Measurements from ENCODE around the gene RASGEF1B. TPM values are rescaled to one million over a fixed set of nuclear protein-coding genes. Genes with fewer than 3 reads are reported as not detected.

The RASGEF1B gene
- total and polyA plus RNA-seq, 4 experiments from 2014 or later = 2.2 to 9.4 (median 6.6) TPM

DNA sequence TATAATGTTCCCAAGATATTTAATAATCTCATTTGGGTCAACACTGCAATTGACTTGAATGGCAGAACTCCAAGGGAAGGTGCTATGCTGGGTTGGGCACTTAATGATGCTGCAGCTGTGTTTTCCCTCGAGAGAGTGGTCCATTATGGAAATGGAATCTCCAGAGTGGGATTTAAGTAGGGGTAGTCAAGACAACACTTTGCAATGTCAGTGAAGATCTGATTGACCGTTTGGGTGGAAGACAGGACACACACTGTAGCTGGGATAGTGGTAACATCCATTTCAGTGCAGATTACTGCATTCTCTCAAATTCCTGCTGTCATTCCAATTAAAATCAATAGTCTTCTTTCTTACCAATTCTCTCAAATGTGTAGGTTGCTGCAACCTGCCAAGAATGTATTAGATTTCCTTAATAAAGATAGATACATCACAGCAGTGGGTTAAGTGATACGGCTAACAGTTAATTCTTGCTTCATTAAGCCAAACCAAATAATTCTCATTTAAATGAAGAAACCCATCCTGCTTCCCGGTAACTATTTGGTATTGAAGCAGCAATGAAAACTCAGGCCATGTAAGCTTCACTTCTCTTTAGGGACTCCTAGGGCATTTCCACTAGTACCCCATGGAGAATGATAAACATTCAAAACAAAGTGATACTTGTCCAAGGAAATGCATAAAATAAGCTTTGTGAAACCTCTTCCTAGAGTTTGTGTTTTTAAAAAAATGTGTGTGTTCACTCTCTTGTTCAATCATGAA, 40.5 kb upstream of the RASGEF1B start:
- H3K9me3 ChIP-seq (ENCODE audit: control insufficient read depth in 1 of 2, low read length in 2 of 2) = no peaks in the 10 kb centered on the region
- peaks cover 0 to 3% (median under 1%) of the 10 kb centered on the region in 4 donors for H3K4me1 Mint-ChIP-seq
- no peak overlapping the region for H3K4me3 ChIP-seq (ENCODE audit: low read length in 2 of 2)
- CTCF ChIA-PET (ENCODE audit: partially characterized antibody) = no interaction called here
- no peak overlapping the region for H3K4me3 Mint-ChIP-seq
- intact Hi-C loops (cut with micrococcal nuclease) = no loop called here
- peaks cover 0 to 6% of the 10 kb centered on the region in 2 donors for H3K27me3 Mint-ChIP-seq
- H3K27ac Mint-ChIP-seq = peak overlapping the region in 1 of 7 donors; percentile 26
- H3K9me3 Mint-ChIP-seq = peaks cover 0 to 2% (median 0%) of the 10 kb centered on the region in 8 donors
- H3K4me1 ChIP-seq (ENCODE audit: insufficient read depth, low read length) = no peaks in the 10 kb centered on the region
- DNase-seq = no peak
- H3K36me3 ChIP-seq (ENCODE audit: insufficient read depth, low read length) = no peaks in the 10 kb centered on the region
- H3K27ac ChIP-seq (ENCODE audit: low read depth, low read length) = no peak overlapping the region
- H3K36me3 Mint-ChIP-seq = no peaks in the 10 kb centered on the region
- H3K27me3 ChIP-seq (ENCODE audit: insufficient read depth, low read length) = no peaks in the 10 kb centered on the region
- POLR2A ChIA-PET (ENCODE audit: partially characterized antibody) = interaction anchor here (1.1 kb wide), 1 partner anchor 40 kb away, joined by 3 read pairs; the partner anchor contains the start of gene RASGEF1B

DNA sequence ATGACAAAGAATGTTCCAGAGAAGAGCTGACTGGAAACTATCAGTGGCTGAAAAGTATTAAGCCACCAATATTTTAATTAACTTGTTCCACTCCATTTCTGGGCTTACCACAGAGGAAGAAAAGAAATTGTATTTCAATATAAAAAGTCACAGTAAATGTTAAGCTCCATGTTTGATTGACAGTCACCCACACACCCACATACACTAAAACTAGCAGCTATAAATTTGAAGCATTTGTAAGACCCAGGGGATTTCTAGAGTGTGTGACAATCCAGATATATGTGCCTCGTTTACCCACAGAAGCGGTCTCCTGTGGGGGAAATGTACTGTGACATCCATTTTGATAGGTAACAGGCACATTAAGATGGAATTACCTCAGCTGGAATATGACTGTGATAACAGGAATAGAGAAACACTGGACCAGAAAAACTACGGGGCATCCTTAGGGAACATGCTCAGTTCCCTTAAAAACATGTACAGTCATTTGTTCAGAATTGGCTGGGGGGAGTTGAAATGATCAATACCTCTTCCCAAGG, 39.0 kb upstream of the RASGEF1B start:
- DNase-seq = no peak
- Mint-ChIP-seq H3K36me3 (no peaks in the 10 kb centered on the region), H3K27ac (no peak overlapping the region), H3K27me3 (peaks cover 0 to 6% of the 10 kb centered on the region in 2 donors), H3K4me3 (no peak overlapping the region), H3K9me3 (no peaks in the 10 kb centered on the region), H3K4me1 (peaks cover 4 to 12% (median 5%) of the 10 kb centered on the region in 4 donors)
- no peaks in the 10 kb centered on the region for H3K36me3 ChIP-seq (ENCODE audit: insufficient read depth, low read length)
- no peak overlapping the region for H3K27ac ChIP-seq (ENCODE audit: low read depth, low read length)
- intact Hi-C loops (cut with micrococcal nuclease) = no loop called here
- peaks cover 6% of the 10 kb centered on the region for H3K4me1 ChIP-seq (ENCODE audit: insufficient read depth, low read length)
- CTCF ChIA-PET (ENCODE audit: partially characterized antibody) = interaction anchor here (1.4 to 1.9 kb wide), 3 partner anchors 10 to 43 kb away, joined by 4 to 7 read pairs (median 5); no protein-coding TSS in a partner anchor
- POLR2A ChIA-PET (ENCODE audit: partially characterized antibody) = interaction anchor here (1.0 kb wide), 1 partner anchor 39 kb away, joined by 3 read pairs; the partner anchor contains the start of gene RASGEF1B
- H3K9me3 ChIP-seq (ENCODE audit: control insufficient read depth in 1 of 2, low read length in 2 of 2) = no peaks in the 10 kb centered on the region
- H3K4me3 ChIP-seq (ENCODE audit: low read length in 2 of 2) = no peak overlapping the region
- H3K27me3 ChIP-seq (ENCODE audit: insufficient read depth, low read length) = no peaks in the 10 kb centered on the region

DNA sequence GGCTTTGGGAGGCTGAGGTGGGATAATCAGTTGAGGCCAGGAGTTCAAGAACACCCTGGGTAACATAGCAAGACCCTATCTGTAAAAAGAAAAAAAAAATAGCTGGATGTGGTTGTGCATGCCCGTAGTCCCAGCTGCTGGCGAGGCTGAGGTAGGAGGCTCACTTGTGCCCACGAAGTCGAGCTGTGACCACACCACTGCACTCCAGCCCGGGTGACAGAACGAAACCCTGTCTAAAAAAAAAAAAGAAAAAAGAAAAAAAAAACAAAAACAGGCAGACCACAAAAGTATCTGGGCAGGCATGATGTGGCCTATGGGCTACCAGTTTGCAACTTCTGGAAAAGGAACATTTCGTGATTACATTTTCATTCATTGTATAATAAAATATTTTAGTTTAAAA, 38.1 kb upstream of the RASGEF1B start:
- peaks cover 15% of the 10 kb centered on the region for H3K4me1 ChIP-seq (ENCODE audit: insufficient read depth, low read length)
- H3K27me3 ChIP-seq (ENCODE audit: insufficient read depth, low read length) = no peaks in the 10 kb centered on the region

GRCh38 chr4:81509191-81509590, 37.5 kb upstream of the RASGEF1B start:
- ChIA-PET CTCF (ENCODE audit: partially characterized antibody) (interaction anchor here (0.9 to 1.9 kb wide), 2 partner anchors 37 to 42 kb away, joined by 3 to 7 read pairs; partner anchors contain the start of gene RASGEF1B), POLR2A (ENCODE audit: partially characterized antibody) (interaction anchor here (1.1 kb wide), 1 partner anchor 37 kb away, joined by 4 read pairs; the partner anchor contains the start of gene RASGEF1B)
- Mint-ChIP-seq H3K4me1 (peaks cover 15 to 27% (median 15%) of the 10 kb centered on the region in 4 donors), H3K4me3 (no peak overlapping the region), H3K36me3 (no peaks in the 10 kb centered on the region), H3K27ac (no peak overlapping the region), H3K27me3 (peaks cover 0 to 6% of the 10 kb centered on the region in 2 donors), H3K9me3 (no peaks in the 10 kb centered on the region)
- Histone ChIP-seq H3K27me3 (ENCODE audit: insufficient read depth, low read length) (no peaks in the 10 kb centered on the region), H3K9me3 (ENCODE audit: control insufficient read depth in 1 of 2, low read length in 2 of 2) (no peaks in the 10 kb centered on the region), H3K4me1 (ENCODE audit: insufficient read depth, low read length) (peaks cover 20% of the 10 kb centered on the region), H3K4me3 (ENCODE audit: low read length in 2 of 2) (no peak overlapping the region), H3K27ac (ENCODE audit: low read depth, low read length) (no peak overlapping the region), H3K36me3 (ENCODE audit: insufficient read depth, low read length) (no peaks in the 10 kb centered on the region)
- DNase-seq = no peak
- intact Hi-C loops (cut with micrococcal nuclease) = no loop called here

More for the DNA sequence above, 38.1 kb upstream of the RASGEF1B start:
- Mint-ChIP-seq H3K36me3 (no peaks in the 10 kb centered on the region), H3K4me3 (no peak overlapping the region), H3K27me3 (peaks cover 0 to 6% of the 10 kb centered on the region in 2 donors), H3K9me3 (no peaks in the 10 kb centered on the region), H3K27ac (no peak overlapping the region), H3K4me1 (peaks cover 12 to 21% (median 13%) of the 10 kb centered on the region in 4 donors)
- POLR2A ChIA-PET (ENCODE audit: partially characterized antibody) = interaction anchor here (1.0 to 1.1 kb wide), 2 partner anchors 38 kb away, joined by 3 to 4 read pairs; partner anchors contain the start of gene RASGEF1B
- CTCF ChIA-PET (ENCODE audit: partially characterized antibody) = interaction anchor here (1.4 to 1.9 kb wide), 2 partner anchors 9 to 42 kb away, joined by 5 to 7 read pairs; no protein-coding TSS in a partner anchor
- intact Hi-C loops (cut with micrococcal nuclease) = no loop called here
- DNase-seq = no peak
- Histone ChIP-seq H3K4me3 (ENCODE audit: low read length in 2 of 2) (no peak overlapping the region), H3K9me3 (ENCODE audit: control insufficient read depth in 1 of 2, low read length in 2 of 2) (no peaks in the 10 kb centered on the region), H3K36me3 (ENCODE audit: insufficient read depth, low read length) (no peaks in the 10 kb centered on the region), H3K27ac (ENCODE audit: low read depth, low read length) (no peak overlapping the region)

DNA sequence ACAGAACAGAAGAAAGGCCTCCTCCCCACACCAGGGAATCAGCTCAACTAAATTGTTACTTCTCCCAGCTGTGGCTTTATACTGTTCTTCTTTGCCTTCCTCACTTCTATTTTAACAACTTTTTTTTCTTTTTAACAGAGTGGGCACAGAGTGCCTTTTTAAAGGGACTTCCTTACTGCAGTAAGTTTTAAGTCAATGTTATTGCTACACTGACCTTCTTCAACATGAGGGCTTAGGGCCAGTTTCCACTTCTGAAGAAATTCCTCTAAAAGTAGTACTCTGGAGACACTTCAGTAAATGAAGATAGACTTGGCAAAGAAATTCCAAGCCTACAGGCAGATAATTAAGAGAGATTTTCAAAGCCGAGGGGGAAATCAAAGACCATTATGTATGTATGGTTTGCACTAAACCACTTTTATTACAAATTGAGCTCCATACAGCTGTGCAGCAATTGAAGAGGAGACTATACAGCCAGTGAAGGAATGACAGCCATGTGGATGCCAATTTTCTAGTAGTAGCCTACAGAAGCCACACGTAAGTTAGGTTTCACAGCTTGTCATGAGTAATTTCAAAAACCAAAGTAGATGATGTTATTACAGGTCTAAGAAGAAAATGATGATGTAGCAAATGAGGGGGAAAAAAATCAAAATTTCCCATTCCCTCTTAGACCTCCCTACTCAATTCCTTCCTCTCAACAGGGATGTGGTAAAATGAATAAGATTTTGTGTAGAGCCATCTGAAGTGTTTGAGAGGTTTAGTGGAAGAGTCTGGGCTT, 36.9 kb upstream of the RASGEF1B start:
- no peak for DNase-seq
- H3K4me1 ChIP-seq (ENCODE audit: insufficient read depth, low read length) = peaks cover 20% of the 10 kb centered on the region
- no peak overlapping the region for H3K27ac ChIP-seq (ENCODE audit: low read depth, low read length)
- ChIA-PET CTCF (ENCODE audit: partially characterized antibody) (interaction anchor here (0.7 to 1.9 kb wide), 3 partner anchors 11 to 41 kb away, joined by 3 to 7 read pairs (median 3); partner anchors contain the start of gene RASGEF1B), POLR2A (ENCODE audit: partially characterized antibody) (interaction anchor here (1.1 to 1.5 kb wide), 2 partner anchors 18 to 37 kb away, joined by 4 to 5 read pairs; partner anchors contain the start of gene RASGEF1B)
- H3K4me3 ChIP-seq (ENCODE audit: low read length in 2 of 2) = no peak overlapping the region
- no peaks in the 10 kb centered on the region for H3K36me3 ChIP-seq (ENCODE audit: insufficient read depth, low read length)
- Mint-ChIP-seq H3K36me3 (no peaks in the 10 kb centered on the region), H3K4me1 (peaks cover 15 to 28% (median 16%) of the 10 kb centered on the region in 4 donors), H3K27me3 (peaks cover 0 to 6% of the 10 kb centered on the region in 2 donors), H3K4me3 (no peak overlapping the region), H3K27ac (no peak overlapping the region), H3K9me3 (no peaks in the 10 kb centered on the region)
- no peaks in the 10 kb centered on the region for H3K9me3 ChIP-seq (ENCODE audit: control insufficient read depth in 1 of 2, low read length in 2 of 2)
- intact Hi-C loops (cut with micrococcal nuclease) = no loop called here
- H3K27me3 ChIP-seq (ENCODE audit: insufficient read depth, low read length) = no peaks in the 10 kb centered on the region

GRCh38 chr4:81507530-81507929, 35.8 kb upstream of the RASGEF1B start:
- ChIA-PET POLR2A (ENCODE audit: partially characterized antibody) (interaction anchor here (1.5 to 4.5 kb wide), 3 partner anchors 15 to 36 kb away, joined by 5 to 31 read pairs (median 11); partner anchors contain the start of gene RASGEF1B), CTCF (ENCODE audit: partially characterized antibody) (interaction anchor here (0.6 to 1.3 kb wide), 4 partner anchors 36 to 338 kb away, joined by 3 to 4 read pairs (median 3); partner anchors contain the start of gene RASGEF1B)
- no peak for DNase-seq
- Mint-ChIP-seq H3K4me1 (peaks cover 15 to 28% (median 16%) of the 10 kb centered on the region in 4 donors), H3K4me3 (no peak overlapping the region), H3K36me3 (no peaks in the 10 kb centered on the region), H3K27ac (peak overlapping the region in 1 of 7 donors; percentile 47), H3K9me3 (no peaks in the 10 kb centered on the region), H3K27me3 (peaks cover 0 to 5% of the 10 kb centered on the region in 2 donors)
- Histone ChIP-seq H3K9me3 (ENCODE audit: control insufficient read depth in 1 of 2, low read length in 2 of 2) (no peaks in the 10 kb centered on the region), H3K36me3 (ENCODE audit: insufficient read depth, low read length) (no peaks in the 10 kb centered on the region), H3K27me3 (ENCODE audit: insufficient read depth, low read length) (no peaks in the 10 kb centered on the region), H3K4me1 (ENCODE audit: insufficient read depth, low read length) (peaks cover 20% of the 10 kb centered on the region), H3K4me3 (ENCODE audit: low read length in 2 of 2) (no peak overlapping the region), H3K27ac (ENCODE audit: low read depth, low read length) (no peak overlapping the region)
- intact Hi-C loops (cut with micrococcal nuclease) = no loop called here
